Measurements from ENCODE around the gene EIF4G3.
"Not testable (repeated sequence)": the region's sequence is repeated elsewhere in the genome, so short reads cannot be mapped to it uniquely, and the experiment has no call there.

The EIF4G3 gene

GRCh38 chr1:21104683-21105082, 72.0 kb downstream of the EIF4G3 start:
- no peak for DNase-seq

DNA sequence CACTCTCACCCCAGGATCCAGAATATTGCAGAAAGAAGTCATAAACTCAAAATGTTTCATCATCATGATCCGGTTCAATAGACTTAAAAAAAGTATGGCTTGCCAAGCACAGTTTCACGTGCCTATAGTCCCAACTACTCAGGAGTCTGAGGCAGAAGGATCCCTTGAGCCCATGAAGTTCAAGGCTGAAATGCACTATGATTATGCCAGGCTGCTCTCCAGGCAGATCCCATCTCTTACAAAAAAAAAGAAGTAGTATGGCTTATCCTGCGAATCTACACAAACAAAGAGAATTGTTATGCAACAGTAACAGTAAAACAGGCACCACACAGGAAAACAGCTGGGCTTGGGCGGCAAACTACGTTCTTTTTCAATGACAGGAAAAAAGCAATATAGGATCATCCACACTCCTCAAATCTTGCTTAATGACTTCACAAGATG, 76.2 kb downstream of the EIF4G3 start:
- DNase-seq = no peak

DNA sequence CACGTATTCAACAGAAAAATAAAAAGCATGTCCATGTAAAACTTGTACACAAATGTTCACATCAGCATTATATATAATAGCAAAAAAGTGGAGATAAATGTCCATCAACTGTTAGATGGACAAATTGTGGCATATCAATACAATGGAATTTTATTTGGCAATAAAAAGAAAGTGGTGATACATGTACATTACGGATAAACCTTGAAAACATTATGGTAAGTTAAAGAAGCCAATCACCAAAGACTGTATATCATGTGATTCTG, 76.9 kb downstream of the EIF4G3 start:
- no peak for DNase-seq

DNA sequence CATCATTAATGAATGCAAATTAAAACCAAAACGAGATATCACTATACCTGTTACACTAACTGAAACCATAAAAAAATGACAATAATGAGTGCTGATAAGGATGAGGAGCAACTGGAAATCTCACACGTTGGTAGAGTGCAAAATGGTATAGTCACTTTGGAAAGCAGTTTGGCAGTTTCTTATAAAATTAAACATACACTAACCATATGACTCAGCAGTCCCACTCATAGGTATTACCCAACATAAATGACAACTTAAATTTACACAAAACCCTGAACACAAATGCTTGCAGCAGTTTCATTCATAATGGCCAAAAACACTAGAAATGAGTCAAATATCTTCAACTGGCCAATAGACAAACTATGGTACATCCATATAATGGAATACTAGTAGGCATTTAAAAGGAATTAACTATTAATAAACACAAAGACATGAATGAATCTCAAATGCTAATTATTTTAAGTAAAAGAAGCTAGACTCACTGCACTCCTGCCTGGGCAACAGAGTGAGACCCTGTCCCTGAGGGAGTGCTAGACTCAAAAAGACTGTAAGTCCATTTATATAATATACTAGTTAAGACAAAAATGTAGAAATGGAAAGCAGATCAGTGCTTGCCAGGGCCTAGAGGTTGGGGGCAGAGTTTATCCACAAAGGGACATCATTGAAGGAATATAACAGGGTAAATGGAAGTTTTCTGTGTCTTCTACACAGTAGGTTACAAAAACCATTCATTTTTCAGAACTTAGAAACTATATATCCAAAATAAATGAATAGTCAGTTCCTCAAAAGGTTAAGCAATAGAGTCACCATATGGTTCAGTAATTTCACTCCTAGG, 77.4 kb downstream of the EIF4G3 start:
- no peak for DNase-seq

DNA sequence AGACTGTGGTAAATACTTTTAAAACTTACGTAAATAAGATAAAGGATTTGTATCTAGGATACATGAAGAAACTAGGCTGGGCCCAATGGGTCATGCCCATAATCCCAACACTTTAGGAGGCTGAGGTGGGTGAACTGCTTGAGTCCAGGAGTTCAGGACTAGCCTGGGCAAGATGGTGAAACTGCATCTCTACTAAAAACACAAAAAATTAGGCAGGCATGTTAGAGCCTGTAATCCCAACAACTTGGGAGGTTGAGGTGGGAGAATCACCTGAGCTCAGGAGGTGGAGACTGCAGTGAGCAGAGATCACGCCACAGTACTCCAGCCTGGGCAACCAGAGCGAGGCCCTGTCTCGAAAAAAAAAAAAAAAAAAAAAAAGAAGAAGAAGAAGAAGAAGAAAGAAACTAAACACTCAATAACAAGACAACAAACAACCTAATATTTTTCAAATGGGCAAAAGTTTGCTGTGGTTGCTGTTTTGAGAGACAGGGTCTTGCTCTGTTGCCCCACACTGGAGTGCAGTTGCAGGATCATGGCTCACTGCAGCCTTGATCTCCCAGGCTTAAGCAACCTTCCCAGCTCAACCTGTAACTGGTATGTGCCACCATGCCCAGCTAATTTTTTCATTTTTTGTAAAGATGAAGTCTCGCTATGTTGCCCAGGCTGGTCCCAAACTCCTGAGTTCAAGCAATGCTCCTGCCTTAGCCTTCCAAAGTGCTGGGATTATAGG, 78.3 kb downstream of the EIF4G3 start:
- DNase-seq = no peak

GRCh38 chr1:21097729-21098128, 79.0 kb downstream of the EIF4G3 start:
- no peak for DNase-seq

DNA sequence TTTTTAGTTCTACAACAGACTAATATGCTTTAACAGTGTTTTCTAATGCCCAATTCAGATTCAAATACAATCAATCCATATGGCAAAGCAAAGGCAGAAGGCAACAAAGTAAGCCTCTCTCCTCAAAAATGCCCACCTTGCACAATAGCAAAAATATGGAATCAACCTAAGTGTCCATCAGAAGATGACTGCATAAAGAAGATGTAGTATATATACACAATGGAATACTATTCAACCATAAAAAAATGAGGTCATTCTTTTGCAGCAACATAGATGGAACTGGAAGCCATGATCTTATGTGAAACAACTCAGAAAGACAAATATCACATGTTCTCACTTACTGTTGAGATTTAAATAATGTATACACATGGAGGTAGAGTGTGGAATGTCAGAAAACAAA, 80.7 kb downstream of the EIF4G3 start:
- DNase-seq = no peak

GRCh38 chr1:21094282-21094681, 82.4 kb downstream of the EIF4G3 start:
- DNase-seq = not testable (repeated sequence)

GRCh38 chr1:21093271-21093958, 83.3 kb downstream of the EIF4G3 start:
- DNase-seq = not testable (repeated sequence)

DNA sequence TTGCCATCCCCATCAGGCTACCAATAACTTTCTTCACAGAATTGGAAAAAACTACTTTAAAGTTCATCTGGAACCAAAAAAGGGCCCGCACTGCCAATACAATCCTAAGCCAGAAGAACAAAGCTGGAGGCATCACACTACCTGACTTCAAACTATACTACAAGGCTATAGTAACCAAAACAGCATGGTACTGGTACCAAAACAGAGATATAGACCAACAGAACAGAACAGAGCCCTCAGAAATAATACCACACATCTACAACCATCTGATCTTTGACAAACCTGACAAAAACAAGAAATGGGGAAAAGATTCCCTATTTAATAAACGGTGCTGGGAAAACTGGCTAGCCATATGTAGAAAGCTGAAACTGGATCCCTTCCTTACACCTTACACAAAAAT, 84.2 kb downstream of the EIF4G3 start:
- not testable (repeated sequence) for DNase-seq

GRCh38 chr1:21091053-21091690, 85.5 kb downstream of the EIF4G3 start:
- peak; percentile 53 for DNase-seq

GRCh38 chr1:21090463-21090862, 86.2 kb downstream of the EIF4G3 start:
- DNase-seq = no peak

DNA sequence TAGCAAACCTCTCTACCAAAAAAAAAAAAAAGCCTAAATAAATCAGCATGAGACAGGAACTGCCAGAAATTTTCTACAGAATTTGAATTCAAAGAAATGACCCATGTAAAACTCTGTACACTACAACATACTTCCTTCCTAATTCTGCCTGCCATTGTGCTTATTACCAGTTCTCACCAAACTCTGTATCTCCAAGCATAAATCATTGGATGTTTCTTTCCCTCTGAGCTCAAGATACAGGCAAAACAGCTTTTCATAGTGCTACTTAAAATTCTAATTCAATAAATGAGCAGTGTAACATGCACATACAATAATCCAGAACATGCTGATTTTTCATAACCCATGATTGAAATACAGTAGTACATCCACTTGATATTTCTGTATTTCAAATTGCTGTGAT, 87.0 kb downstream of the EIF4G3 start:
- DNase-seq = no peak

GRCh38 chr1:21089299-21089698, 87.4 kb downstream of the EIF4G3 start:
- DNase-seq = no peak

DNA sequence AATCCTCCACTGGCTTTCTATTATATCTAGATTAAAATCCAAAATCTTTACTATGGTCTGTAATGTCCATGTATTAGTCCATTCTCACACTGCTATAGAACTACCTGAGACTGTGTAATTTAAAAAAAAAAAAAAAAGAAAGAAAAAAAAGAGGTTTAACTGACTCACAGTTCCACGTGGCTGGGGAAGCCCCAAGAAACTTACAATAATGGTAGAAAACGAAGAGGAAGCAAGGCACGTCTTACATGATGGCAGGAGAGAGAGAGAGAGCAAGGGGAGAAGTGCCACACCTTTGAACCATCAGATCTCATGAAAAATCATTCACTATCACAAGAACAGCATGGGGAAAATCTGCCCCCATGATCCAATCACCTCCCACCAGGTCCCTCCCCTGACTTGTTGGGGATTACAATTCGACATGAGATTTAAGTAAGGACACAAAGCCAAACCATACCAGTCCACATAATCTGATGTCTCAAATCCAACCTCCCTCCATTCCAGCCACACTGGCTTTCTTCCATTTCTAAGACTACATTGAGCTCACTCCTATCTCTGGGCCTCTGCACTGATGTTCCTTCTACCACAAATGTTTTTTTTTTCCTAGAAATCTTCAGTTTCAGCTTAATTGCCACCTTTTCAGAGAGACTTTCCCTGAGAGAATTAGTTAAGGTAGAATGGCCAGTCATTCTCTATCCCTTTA, 92.4 kb downstream of the EIF4G3 start:
- no peak for DNase-seq

DNA sequence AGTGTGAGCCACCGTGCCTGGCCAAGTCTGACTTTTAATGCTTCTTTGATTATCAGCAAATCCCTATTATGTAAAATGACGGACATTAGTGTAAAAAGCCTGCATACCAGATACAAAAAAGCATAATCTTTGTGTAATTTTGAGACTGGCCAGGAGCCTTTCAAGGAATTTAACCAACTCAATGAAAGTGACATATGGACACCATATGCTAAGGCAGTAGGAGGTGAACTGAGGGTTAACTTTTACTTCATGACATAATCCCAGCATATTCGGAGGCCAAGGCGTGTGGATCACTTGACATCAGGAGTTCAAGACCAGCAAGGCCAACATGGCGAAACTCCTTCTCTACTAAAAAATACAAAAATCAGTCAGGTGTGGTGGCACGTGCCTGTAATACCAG, 94.6 kb downstream of the EIF4G3 start:
- DNase-seq = no peak

DNA sequence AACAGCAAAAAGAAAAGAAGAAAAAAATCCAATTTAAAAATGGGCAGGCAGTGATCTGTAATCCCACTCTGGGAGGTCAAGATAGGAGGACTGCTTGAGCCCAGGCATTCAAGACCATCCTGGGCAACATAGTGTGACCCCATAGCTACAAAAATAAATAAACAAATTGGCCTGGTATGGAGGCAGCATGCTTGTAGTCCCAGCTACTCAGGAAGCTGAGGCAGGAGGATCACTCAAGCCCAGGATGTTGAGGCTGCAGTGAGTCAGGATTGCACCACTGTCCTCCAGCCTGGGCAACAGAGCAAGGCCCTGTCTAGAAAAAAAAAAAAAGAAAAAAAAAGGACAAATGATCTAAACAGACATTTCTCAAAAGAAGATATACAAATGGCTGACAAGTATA, 99.6 kb downstream of the EIF4G3 start:
- no peak for DNase-seq

DNA sequence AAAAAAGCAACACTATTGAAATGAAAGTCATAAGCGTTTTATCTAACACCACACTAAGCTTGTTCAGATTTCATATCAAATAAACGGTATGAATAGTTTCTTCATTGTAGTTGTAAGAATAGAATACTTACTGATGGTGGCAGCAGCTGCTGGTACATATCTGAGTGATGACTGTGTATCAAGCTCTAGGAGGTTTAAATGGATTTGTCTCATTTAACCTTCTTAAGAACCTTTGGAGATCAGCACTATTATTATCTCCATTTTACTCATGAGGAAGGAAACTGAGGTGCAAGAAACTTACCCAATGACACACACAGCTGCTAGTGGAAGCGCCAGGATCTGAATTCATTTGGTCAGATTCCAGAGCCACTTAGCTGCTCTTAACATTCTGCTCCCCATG, 104.0 kb downstream of the EIF4G3 start:
- no peak for DNase-seq

- no peak for DNase-seq
Observed at GRCh38 chr1:21069549-21069948, 107.1 kb downstream of the EIF4G3 start.

DNA sequence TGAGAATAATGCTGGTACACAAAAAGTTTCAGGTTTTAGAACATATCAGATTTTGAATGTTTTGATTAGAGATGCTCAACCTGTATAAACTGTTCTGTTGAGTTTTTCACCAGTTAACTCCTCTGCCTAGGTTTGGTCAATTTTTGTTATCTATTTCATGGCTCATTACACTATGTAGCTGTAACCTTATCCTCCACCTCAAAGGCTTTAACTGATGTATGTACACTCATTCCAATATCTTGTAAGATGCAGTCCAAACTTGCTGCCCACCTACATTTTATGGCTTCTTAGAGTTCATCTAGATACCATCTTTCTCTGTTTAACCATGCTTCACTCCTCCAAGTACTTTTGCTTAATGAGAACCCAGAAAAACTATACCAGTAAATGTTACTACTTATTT, 107.8 kb downstream of the EIF4G3 start:
- DNase-seq = no peak

DNA sequence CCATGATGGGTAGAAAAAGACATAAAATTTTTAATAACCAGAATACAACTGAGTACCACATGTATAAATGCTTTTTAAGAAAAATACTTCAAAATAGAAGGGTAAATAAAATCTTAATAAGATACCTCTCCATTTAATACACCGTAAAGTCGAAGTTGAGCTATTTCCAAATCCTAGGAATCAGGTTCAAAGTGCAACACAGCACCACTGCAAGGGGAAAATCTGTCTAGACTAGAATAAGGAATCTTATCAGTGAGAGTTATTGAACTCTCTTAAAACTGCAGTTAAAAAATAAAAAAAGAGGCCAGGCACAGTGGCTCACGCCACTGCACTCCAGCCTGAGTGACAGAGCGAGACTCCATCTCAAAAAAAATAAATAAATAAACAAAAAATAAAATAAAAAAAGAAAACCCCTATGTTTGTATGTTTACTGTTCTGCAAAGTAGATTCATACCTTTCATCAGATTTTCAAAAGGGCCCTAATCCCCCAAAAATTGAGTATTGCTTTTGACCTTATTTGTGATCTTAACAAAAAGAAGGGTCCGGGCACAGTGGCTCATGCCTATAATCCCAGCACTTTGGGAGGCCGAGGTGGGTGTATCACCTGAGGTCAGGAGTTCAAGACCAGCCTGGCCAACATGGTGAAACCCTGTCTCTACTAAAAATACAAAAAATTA, 109.0 kb downstream of the EIF4G3 start:
- no peak for DNase-seq

- DNase-seq = no peak
Observed at GRCh38 chr1:21066356-21067012, 110.2 kb downstream of the EIF4G3 start.

Data from T1000 (cell line).